Mucosa of rectum (tissue), 2 donors: ENCODE data around the gene P3R3URF.

Experiments used
- H3K27ac ChIP-seq, 2 donors: one replicate each; pipeline ENCODE4 v1.7.0; 2013; ENCODE audit warnings: inconsistent platforms in 2 of 2, low read depth in 2 of 2, low read length in 2 of 2
- H3K27me3 ChIP-seq, 2 donors: one replicate each; pipeline ENCODE4 v1.7.0; 2013; ENCODE audit warnings: low read length in 2 of 2; ENCODE audit not compliant: control insufficient read depth in 2 of 2, insufficient read depth in 2 of 2
- H3K36me3 ChIP-seq, 2 donors: one replicate each; pipeline ENCODE4 v1.7.0; 2013; ENCODE audit warnings: low read length in 2 of 2; ENCODE audit not compliant: control insufficient read depth in 2 of 2, insufficient read depth in 2 of 2
- H3K4me1 ChIP-seq, 2 donors: one replicate each; pipeline ENCODE4 v1.7.0; 2013; ENCODE audit warnings: low read length in 2 of 2, mild to moderate bottlenecking in 1 of 2; ENCODE audit not compliant: control insufficient read depth in 2 of 2, insufficient read depth in 2 of 2
- H3K4me3 ChIP-seq, 2 donors: one replicate each; pipeline ENCODE4 v1.7.0; 2013; ENCODE audit warnings: low read length in 2 of 2
- H3K9ac ChIP-seq, 2 donors: one replicate each; pipeline ENCODE4 v1.7.0; 2013; ENCODE audit warnings: low read length in 2 of 2, low read depth in 1 of 2, mild to moderate bottlenecking in 1 of 2
- H3K9me3 ChIP-seq, 2 donors: one replicate each; pipeline ENCODE4 v1.7.0; 2013; ENCODE audit warnings: low read length in 2 of 2; ENCODE audit not compliant: control insufficient read depth in 2 of 2
- donor health status: healthy.
- donor health status: Normal muscosa, but diverticular disease.

P3R3URF gene

GRCh38 chr1:46158312-46159281, 17.7 kb downstream of the P3R3URF start:
- H3K4me1 ChIP-seq: no peaks in the 10 kb centered on the region
- no peaks in the 10 kb centered on the region for H3K36me3 ChIP-seq
- no peak overlapping the region for H3K4me3 ChIP-seq
- H3K9me3 ChIP-seq: no peaks in the 10 kb centered on the region
- no peak overlapping the region for H3K27ac ChIP-seq
- H3K27me3 ChIP-seq: no peaks in the 10 kb centered on the region
- no peak overlapping the region for H3K9ac ChIP-seq

- H3K27ac ChIP-seq: no peak overlapping the region
- H3K9ac ChIP-seq: no peak overlapping the region
- H3K27me3 ChIP-seq: no peaks in the 10 kb centered on the region
- no peaks in the 10 kb centered on the region for H3K36me3 ChIP-seq
- H3K4me3 ChIP-seq: no peak overlapping the region
- no peaks in the 10 kb centered on the region for H3K4me1 ChIP-seq
- no peaks in the 10 kb centered on the region for H3K9me3 ChIP-seq
These were observed 18.4 kb downstream of the P3R3URF start for GRCh38 chr1:46157916-46158311.

- H3K9me3 ChIP-seq: no peaks in the 10 kb centered on the region
- no peaks in the 10 kb centered on the region for H3K27me3 ChIP-seq
- H3K27ac ChIP-seq: no peak overlapping the region
- no peaks in the 10 kb centered on the region for H3K4me1 ChIP-seq
- H3K36me3 ChIP-seq: no peaks in the 10 kb centered on the region
- H3K4me3 ChIP-seq: no peak overlapping the region
- H3K9ac ChIP-seq: no peak overlapping the region
These were observed 22.6 kb downstream of the P3R3URF start for GRCh38 chr1:46153732-46154131.

GRCh38 chr1:46153228-46153627, 23.1 kb downstream of the P3R3URF start:
- Histone ChIP-seq H3K9ac (no peak overlapping the region), H3K4me1 (no peaks in the 10 kb centered on the region), H3K4me3 (no peak overlapping the region), H3K27me3 (no peaks in the 10 kb centered on the region), H3K27ac (no peak overlapping the region), H3K36me3 (no peaks in the 10 kb centered on the region), H3K9me3 (no peaks in the 10 kb centered on the region)

- H3K36me3 ChIP-seq: no peaks in the 10 kb centered on the region
- no peak overlapping the region for H3K4me3 ChIP-seq
- no peaks in the 10 kb centered on the region for H3K9me3 ChIP-seq
- H3K27me3 ChIP-seq: no peaks in the 10 kb centered on the region
- H3K27ac ChIP-seq: no peak overlapping the region
- H3K4me1 ChIP-seq: no peaks in the 10 kb centered on the region
- no peak overlapping the region for H3K9ac ChIP-seq
These were observed 24.3 kb downstream of the P3R3URF start for GRCh38 chr1:46152016-46152415.

GRCh38 chr1:46150085-46150484, 26.2 kb downstream of the P3R3URF start:
- Histone ChIP-seq H3K4me3 (no peak overlapping the region), H3K4me1 (no peaks in the 10 kb centered on the region)

GRCh38 chr1:46148318-46148717, 28.0 kb downstream of the P3R3URF start:
- H3K4me3 ChIP-seq: no peak overlapping the region
- H3K27ac ChIP-seq: no peak overlapping the region
- H3K27me3 ChIP-seq: no peaks in the 10 kb centered on the region
- no peaks in the 10 kb centered on the region for H3K4me1 ChIP-seq
- H3K9me3 ChIP-seq: no peaks in the 10 kb centered on the region
- no peaks in the 10 kb centered on the region for H3K36me3 ChIP-seq
- H3K9ac ChIP-seq: no peak overlapping the region

More at GRCh38 chr1:46150085-46150484, 26.2 kb downstream of the P3R3URF start:
- Histone ChIP-seq H3K27ac (no peak overlapping the region), H3K9ac (no peak overlapping the region), H3K36me3 (no peaks in the 10 kb centered on the region), H3K9me3 (no peaks in the 10 kb centered on the region), H3K27me3 (no peaks in the 10 kb centered on the region)

GRCh38 chr1:46137916-46138315, 38.4 kb downstream of the P3R3URF start:
- Histone ChIP-seq H3K27me3 (no peaks in the 10 kb centered on the region), H3K36me3 (no peaks in the 10 kb centered on the region), H3K9ac (no peak overlapping the region), H3K4me3 (no peak overlapping the region), H3K9me3 (no peaks in the 10 kb centered on the region), H3K4me1 (peaks cover 3 to 6% of the 10 kb centered on the region in 2 donors), H3K27ac (no peak overlapping the region)

GRCh38 chr1:46136711-46137110, 39.6 kb downstream of the P3R3URF start:
- H3K27ac ChIP-seq: no peak overlapping the region
- no peaks in the 10 kb centered on the region for H3K36me3 ChIP-seq
- H3K9ac ChIP-seq: no peak overlapping the region
- H3K4me1 ChIP-seq: peaks cover 3 to 12% of the 10 kb centered on the region in 2 donors
- no peak overlapping the region for H3K4me3 ChIP-seq
- H3K27me3 ChIP-seq: no peaks in the 10 kb centered on the region
- H3K9me3 ChIP-seq: no peaks in the 10 kb centered on the region

GRCh38 chr1:46134660-46135331, 41.5 kb downstream of the P3R3URF start:
- H3K27me3 ChIP-seq: peaks cover 8 to 14% of the 10 kb centered on the region in 2 donors
- no peak overlapping the region for H3K27ac ChIP-seq

More at GRCh38 chr1:46134660-46135331, 41.5 kb downstream of the P3R3URF start:
- H3K9ac ChIP-seq: no peak overlapping the region
- H3K9me3 ChIP-seq: no peaks in the 10 kb centered on the region
- no peaks in the 10 kb centered on the region for H3K36me3 ChIP-seq
- peaks cover 6 to 16% of the 10 kb centered on the region in 2 donors for H3K4me1 ChIP-seq
- no peak overlapping the region for H3K4me3 ChIP-seq
